HG02610 (cell line): ENCODE results near the gene DSTYK.

Experiments used
- ATAC-seq: cut with Tn5 transposase; IDR thresholded peaks from one replicate; pipeline ENCODE4 v1.9.1; 2021; ENCODE audit warnings: mild to moderate bottlenecking, moderate library complexity; ENCODE audit not compliant: unreplicated experiment

DSTYK gene

DNA sequence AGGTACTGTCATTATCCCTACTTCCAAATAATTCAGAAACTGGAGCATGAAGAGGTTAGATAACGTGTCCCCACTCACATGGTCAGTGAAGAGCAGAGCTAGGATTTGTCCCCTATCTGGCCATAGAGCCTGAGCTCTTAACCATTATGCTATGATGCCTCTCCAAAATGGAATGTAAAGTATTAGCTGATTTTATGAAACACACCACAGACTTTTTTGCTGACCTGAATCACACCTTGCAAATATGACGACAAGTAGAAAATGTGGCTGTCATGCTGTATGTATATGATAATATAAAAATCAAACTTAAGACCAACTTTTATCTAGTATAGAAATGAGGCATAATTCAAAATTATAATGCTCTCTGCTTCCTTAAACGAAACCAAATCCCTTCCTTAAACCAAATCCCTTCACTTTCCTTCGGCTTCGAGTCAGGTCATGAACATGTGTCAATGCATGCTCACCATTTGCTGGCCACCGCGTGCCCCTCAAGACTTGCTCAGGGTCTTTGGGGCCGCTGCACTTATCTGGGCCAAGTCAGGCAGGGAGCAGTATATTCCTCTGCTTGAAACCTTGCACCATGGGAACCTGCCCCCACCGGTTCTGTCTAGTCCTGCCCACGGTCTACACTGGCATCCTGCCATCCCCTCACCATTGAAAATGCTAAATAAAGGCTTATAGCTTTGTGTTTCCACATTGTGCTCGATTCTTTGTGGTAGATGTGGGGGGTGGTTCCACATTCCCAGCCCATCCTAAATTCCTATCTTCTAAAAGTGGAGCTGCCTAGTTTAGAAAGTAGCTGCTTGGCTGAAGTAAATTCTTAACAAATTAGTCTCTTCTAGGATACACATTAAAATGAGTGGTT lies 14.6 kb upstream of the DSTYK start:
- ATAC-seq, result no peak

DNA sequence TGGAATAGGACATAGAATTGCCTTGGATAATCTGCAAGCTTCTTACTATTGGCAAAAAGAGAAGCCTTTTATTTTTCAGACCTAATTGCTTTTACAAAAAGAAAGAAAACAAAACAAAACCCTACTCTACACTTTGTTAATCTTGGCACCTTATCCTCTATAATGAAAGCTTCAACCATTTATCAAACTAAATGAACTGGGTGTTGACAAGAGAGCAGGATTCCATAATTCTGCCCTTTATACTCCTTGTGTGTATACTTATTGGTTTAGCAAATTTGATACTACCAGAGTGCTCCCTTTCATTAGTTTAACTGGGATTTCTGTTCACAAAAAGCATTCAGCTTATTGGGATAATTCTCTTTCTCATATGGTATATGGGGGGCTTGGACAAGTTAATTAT lies 13.2 kb upstream of the DSTYK start:
- no peak for ATAC-seq

DNA sequence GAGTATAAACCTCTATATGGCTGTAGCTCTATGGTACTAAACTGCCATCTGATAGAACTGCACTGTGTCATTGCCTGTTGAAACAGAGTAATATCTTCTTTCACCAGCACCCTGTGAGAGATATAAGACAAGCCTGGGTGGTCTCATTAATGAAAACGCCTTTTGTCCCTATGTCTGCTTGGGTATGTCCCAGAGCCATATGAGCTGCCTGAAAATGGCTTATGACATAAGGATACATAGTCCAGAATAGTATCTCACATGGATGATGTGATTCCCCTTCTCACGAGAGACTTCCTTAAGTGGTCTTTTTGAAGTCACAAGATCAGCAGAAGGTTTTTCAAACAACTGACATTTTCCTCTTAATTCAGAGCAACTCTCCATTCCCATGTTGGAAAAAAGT lies 8.9 kb upstream of the DSTYK start:
- no peak for ATAC-seq

DNA sequence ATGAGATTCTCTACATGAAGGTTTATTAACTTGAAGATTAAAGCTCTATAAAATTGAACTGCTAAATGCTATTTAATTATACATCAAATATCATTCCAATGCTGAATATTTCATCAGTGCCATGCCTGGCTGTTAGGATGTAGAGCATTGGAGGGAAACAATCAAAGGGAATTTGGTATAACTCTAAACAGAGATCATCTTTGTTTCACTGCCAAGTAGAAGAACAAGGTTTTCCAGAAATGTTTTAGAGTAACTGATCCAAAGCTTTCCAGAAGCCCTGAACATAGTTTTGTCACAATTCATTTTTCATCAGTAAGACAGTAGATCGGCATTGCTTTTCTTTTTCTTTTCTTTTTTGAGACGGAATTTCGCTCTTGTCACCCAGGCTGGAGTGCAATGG lies 5.9 kb upstream of the DSTYK start:
- ATAC-seq, result no peak

- no peak for ATAC-seq
These were observed 5.1 kb upstream of the DSTYK start for GRCh38 chr1:205216588-205216987.

DNA sequence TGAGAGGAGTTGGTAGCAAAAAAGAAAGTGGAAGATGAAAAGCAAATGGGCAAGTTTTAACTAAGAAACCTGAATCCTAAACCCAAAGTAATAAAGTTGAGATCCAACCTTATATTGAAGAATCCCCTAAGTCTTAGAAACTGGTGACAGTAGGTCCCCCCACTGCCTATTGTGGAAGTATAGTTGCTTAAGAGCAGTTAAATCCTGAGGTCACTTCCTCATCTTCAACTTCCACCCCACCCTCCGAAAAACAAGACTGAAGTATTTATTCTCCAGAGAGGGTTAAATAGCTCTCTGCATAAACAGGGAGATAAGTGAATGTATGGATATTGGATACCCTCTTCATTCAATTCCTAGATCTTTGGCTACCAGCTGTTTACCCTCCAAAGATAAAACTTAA lies 3.3 kb upstream of the DSTYK start:
- ATAC-seq, result no peak

- peak; percentile 10 for ATAC-seq
These were observed 486 bp upstream of the DSTYK start for GRCh38 chr1:205211839-205212536.

- ATAC-seq, result no peak
These were observed 740 bp downstream of the DSTYK start for GRCh38 chr1:205210756-205211168.

DNA sequence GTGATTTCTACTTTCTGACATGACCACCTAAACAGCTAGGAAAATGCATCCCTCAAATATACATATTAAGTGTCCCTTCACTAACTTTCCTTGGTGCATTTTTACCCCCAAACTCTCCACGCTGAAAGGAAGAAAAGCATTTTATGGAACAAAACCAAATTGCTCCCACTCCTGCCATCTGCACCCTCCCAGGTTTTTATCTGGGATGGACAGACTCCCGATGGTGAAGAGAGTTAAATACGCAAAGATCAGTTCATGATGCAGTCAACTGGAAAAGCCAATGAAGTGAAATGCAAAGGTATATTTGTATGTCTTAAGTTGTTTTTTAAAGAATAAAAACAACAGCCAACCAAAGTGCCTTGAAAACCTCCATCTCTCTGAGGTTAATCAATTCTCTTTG lies 2.7 kb downstream of the DSTYK start:
- ATAC-seq, result no peak

DNA sequence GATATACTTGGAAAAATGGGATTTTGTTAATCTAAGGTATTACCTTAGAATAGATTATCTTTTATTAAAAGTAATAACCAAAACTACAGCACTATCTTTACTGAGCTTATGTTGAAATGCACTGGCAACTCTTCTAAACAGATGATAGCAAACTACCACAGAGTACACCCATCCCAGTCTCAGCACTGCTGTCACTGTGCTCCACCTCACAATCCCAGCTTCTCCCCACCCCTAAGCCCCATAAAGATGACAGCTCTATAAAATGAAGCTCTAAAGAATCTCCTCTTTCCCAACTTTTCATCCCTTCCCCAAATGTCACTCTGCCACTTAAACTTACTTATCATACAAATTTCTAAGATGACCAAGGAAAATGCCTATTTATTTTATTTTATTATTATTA lies 6.4 kb downstream of the DSTYK start:
- ATAC-seq, result no peak

DNA sequence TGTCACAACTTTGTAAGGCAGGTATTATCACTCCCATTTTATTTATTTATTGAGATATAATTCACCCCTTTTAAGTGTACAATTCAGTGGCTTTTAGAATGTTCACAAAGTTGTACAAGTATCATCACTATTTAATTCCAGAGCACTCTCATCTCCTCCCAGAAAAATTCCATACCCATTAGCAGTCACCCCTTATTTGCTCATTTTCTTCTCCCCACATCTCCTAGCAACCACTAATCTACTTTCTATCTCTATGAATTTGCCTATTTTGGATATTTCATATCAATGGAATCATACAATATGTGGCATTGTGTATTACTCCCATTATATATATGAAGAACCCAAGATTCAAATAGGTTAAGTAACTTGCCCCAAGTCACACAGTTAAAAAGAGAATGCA lies 7.0 kb downstream of the DSTYK start:
- ATAC-seq, result no peak

DNA sequence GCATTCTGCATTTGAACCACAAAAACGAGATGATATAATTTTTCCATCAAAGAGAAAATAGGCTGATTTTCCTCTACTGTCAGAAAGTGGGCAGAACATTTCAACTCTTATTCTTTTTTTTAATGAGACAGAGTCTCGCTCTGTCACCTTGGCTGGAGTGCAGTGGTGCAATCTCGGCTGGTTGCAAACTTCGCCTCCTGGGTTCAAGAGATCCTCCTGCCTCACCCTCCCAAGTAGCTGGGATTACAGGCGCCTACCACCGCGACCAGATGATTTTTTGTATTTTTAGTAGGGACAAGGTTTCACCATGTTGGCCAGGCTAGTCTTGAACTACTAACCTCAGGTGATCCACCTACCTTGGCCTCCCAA lies 11.6 kb downstream of the DSTYK start:
- no peak for ATAC-seq

DNA sequence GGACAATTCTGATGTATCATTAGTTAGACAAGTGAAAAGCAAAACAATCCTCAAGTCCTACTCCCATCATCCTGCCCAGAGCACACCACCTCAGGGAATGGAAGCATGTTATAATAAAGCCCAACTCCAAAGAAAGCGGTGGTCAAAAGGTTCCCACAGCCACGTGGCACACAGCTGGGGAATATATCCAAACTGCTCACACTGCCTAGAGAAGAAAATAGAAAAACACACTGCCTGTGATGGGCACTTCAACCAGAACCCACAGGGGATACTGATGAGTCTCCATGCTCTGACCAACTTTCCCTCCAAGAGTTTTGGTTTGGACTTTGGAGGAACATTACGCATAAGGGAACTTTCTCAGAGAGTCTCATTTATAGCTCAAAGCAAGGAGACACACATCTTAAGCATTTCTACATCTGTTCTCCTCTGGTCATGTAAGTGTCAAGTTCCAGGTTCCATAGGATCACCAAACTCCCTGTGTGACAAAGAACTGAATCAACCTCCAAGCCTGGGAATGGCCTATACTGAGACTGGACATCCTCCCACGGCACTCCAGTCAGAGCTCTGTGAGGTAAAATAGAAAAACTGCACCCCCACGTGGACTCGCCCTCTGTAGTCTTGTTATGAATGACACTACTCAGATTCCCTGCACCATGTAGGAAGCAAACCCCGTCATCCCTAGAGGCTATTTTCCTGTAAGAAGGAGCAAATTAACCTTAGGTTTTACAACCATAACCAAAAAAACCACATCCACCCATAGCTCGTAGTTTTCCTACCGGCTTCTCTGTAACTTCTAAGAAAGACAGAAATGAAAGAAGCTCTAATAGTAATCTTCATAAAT lies 12.2 kb downstream of the DSTYK start:
- no peak for ATAC-seq

DNA sequence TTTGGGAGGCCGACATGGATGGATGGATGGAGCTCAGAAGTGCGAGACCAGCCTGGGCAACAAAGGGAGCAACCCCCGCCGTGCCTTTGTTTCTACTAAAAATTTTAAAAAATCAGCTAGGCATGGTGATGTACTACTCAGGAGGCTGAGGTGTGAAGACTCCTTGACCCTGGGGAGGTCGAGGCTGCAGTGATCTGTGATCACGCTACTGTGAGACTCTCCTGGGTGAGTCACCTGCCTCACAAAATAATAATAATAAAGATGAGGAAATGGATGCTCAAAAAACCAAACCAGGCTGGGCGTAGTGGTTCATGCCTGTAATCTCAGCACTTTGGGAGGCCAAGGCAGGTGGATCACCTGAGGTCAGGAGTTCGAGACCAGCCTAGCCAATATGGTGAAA lies 19.2 kb downstream of the DSTYK start:
- no peak for ATAC-seq

DNA sequence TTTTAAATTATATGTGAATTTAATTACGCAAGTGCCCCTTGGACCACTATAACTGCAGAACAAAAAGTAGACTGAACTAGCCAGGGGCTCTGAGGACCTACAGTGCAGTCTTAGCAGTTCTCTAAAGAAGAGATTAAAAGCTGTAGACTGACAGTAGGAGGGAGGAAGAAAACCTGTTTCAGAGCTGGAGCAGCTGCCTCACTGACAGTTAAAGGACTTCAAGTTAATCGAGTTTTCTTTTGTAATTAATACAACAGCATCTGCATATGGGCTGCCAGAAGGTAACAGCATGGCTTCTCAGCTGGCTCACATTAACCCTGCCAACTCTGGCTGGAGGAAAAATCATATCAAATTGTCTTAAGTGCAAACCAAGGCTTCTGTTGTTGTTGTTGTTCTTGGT lies 19.9 kb downstream of the DSTYK start:
- no peak for ATAC-seq

GRCh38 chr1:205190845-205191577 lies 20.5 kb downstream of the DSTYK start:
- no peak for ATAC-seq

DNA sequence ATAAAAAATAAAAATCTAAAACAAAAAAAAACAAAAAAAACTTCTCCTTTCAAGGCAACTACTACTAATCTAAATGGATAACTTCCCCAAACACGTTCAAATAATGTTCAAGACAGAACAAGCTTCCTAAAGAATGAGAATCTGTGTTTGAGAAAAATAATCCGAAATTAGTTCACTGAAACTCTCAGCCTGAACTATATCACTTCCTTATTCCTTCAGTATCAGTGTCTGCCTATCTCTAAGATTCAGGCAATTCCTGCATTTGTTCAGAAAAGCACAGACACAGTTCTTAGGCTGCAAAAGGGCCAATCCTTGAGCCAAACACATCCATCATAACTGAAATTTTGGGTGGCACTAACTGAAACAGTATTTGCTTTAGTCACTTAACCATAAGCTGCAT lies 22.4 kb downstream of the DSTYK start:
- no peak for ATAC-seq

GRCh38 chr1:205188596-205188995 lies 22.9 kb downstream of the DSTYK start:
- ATAC-seq, result no peak

DNA sequence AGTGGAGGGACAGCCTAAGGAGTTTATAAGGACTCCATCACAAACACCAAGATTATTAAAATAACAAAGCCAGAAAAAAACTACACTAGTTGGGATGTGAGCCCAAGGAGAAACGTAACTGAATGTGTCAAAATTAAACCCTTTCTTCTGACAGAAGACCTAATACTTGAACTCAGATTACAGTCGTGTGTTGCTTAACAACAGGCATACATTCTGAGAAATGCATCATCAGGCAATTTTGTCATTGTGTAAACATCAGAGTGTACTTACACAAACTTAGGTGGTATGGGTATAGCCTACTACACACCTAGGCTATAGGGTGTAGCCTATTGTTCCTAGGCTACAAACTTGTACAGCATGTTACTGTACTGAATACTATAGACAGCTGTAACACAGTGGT lies 23.4 kb downstream of the DSTYK start:
- ATAC-seq, result no peak

- no peak for ATAC-seq
These were observed 24.1 kb downstream of the DSTYK start for GRCh38 chr1:205187420-205187819.

DNA sequence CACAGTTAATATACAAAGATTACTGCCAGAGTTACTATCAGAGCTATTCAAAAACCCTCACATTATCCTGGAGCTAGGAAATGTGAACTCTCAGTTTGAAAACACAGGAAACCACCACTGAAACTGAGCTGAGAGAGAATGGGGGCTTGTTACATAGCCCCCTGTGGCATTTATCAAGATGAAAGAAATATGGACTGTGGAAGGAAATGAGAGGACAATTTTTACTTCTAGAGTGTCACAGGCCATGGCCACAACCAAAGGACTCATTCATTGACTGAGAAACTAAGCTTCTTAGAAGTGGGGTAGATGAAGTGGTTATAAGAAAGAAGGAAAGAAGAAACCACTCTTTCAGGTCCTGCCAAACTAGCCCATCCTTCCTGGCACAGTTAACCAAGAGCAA lies 25.3 kb downstream of the DSTYK start:
- no peak for ATAC-seq
